ENCODE data around the gene TMEM54. TPM values are rescaled to one million over a fixed set of nuclear protein-coding genes. Genes with fewer than 3 reads are reported as not detected.

The TMEM54 gene
- total and polyA plus RNA-seq, 2 of the 13 experiments (the other 11 are each of a cell fraction or from before 2014, with no cell fraction given) = 2.5 to 2.9 TPM

- no peak for TF ChIP-seq MEIS1 (CRISPR knock-in tag; IDR thresholded peaks at IDR 0.05; ENCODE audit: borderline replicate concordance)
Observed at GRCh38 chr1:32926562-32926961, 25.4 kb upstream of the TMEM54 start (continued).

- intact Hi-C loops (cut with micrococcal nuclease; ENCODE audit: unreplicated experiment) (no loop called here), in situ Hi-C loops (cut with HindIII; ENCODE audit: extremely low pct_ligation_motif_present, low pct_unique_long_range_greater_than_20kb) (loop anchor here (5.0 kb wide), 1 partner anchor 82 kb away; no protein-coding TSS in a partner anchor)
- DNase-seq (ENCODE audit: low spot score) (peak; percentile 56), ATAC-seq (peak; percentile 90), FAIRE-seq (peak; percentile 26)
- H3K79me2 ChIP-seq (ENCODE audit: insufficient read depth, low read length) = no peaks in the 10 kb centered on the region
- H3K9ac ChIP-seq (ENCODE audit: insufficient read depth, low read depth, low read length) = 0 out of 2 replicates have a peak overlapping the region, but pooled peaks have one; percentile 17
- no peaks in the 10 kb centered on the region for H3K9me3 ChIP-seq (ENCODE audit: low read length)
- no TSS peak for BruUV-seq (replicated peaks)
- no peaks in the 10 kb centered on the region for H4K20me1 ChIP-seq (ENCODE audit: insufficient read depth, low read length)
- no peaks in the 10 kb centered on the region for H3K36me3 ChIP-seq (replicated peaks in 1 of 2; ENCODE audit: control insufficient read depth in 1 of 2, insufficient read depth in 2 of 2, low read length in 2 of 2)
- ChIA-PET POLR2A (interaction anchor here (0.6 kb wide), 1 partner anchor 1504 kb away, joined by 4 read pairs; no protein-coding TSS in a partner anchor), CTCF (ENCODE audit: low intra/inter-chr PET ratio, low total read pairs) (no interaction called here)
- peaks cover 21% of the 10 kb centered on the region for H3K4me1 ChIP-seq (ENCODE audit: insufficient read depth, low read length)
- no peak overlapping the region for H3K27ac ChIP-seq (ENCODE audit: extremely low read length, insufficient read depth, low read length)
- peaks cover 2 to 34% of the 10 kb centered on the region in 2 experiments; a peak in 3 of 5 replicates for H3K27me3 ChIP-seq (ENCODE audit: control insufficient read depth in 1 of 2, insufficient read depth in 2 of 2, low read length in 2 of 2)
- WGBS (ENCODE audit: low lambda C conversion rate) = 11% methylated on average over 23 of the region's 24 CpGs
- H3K4me2 ChIP-seq (ENCODE audit: low read depth, low read length) = peak overlapping the region; percentile 95
- H2AFZ ChIP-seq (ENCODE audit: low read length) = peak overlapping the region; percentile 50
- peak overlapping the region; percentile 59 to 75 (median 62) for H3K4me3 ChIP-seq (replicated peaks in 1 of 3; ENCODE audit: insufficient read depth in 1 of 3, low read depth in 2 of 3, low read length in 3 of 3)
- no peak for TF ChIP-seq DMAP1 (CRISPR knock-in tag; IDR thresholded peaks at IDR 0.05)
- TF ChIP-seq, protein P1, sequence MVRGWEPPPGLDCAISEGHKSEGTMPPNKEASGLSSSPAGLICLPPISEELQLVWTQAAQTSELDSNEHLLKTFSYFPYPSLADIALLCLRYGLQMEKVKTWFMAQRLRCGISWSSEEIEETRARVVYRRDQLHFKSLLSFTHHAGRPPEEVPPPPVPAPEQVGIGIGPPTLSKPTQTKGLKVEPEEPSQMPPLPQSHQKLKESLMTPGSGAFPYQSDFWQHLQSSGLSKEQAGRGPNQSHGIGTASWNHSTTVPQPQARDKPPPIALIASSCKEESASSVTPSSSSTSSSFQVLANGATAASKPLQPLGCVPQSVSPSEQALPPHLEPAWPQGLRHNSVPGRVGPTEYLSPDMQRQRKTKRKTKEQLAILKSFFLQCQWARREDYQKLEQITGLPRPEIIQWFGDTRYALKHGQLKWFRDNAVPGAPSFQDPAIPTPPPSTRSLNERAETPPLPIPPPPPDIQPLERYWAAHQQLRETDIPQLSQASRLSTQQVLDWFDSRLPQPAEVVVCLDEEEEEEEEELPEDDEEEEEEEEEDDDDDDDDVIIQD (CRISPR knock-in tag; IDR thresholded peaks at IDR 0.05; ENCODE audit: low read depth) = no peak
- peak; percentile 27; the same call in 1 of the 2 replicates for TF ChIP-seq ARID2 (CRISPR knock-in tag; IDR thresholded peaks at IDR 0.05; ENCODE audit: borderline replicate concordance)
- TF ChIP-seq ZNF501 (CRISPR knock-in tag; IDR thresholded peaks at IDR 0.05) = peak; percentile 18; the same call in 1 of the 2 replicates
- TF ChIP-seq, protein P2, sequence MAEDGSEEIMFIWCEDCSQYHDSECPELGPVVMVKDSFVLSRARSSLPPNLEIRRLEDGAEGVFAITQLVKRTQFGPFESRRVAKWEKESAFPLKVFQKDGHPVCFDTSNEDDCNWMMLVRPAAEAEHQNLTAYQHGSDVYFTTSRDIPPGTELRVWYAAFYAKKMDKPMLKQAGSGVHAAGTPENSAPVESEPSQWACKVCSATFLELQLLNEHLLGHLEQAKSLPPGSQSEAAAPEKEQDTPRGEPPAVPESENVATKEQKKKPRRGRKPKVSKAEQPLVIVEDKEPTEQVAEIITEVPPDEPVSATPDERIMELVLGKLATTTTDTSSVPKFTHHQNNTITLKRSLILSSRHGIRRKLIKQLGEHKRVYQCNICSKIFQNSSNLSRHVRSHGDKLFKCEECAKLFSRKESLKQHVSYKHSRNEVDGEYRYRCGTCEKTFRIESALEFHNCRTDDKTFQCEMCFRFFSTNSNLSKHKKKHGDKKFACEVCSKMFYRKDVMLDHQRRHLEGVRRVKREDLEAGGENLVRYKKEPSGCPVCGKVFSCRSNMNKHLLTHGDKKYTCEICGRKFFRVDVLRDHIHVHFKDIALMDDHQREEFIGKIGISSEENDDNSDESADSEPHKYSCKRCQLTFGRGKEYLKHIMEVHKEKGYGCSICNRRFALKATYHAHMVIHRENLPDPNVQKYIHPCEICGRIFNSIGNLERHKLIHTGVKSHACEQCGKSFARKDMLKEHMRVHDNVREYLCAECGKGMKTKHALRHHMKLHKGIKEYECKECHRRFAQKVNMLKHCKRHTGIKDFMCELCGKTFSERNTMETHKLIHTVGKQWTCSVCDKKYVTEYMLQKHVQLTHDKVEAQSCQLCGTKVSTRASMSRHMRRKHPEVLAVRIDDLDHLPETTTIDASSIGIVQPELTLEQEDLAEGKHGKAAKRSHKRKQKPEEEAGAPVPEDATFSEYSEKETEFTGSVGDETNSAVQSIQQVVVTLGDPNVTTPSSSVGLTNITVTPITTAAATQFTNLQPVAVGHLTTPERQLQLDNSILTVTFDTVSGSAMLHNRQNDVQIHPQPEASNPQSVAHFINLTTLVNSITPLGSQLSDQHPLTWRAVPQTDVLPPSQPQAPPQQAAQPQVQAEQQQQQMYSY (CRISPR knock-in tag; IDR thresholded peaks at IDR 0.05) = 0 out of 2 replicates have a peak, but pooled peaks have one; percentile 53
- TF ChIP-seq ZNF34 (CRISPR knock-in tag; IDR thresholded peaks at IDR 0.05; ENCODE audit: borderline replicate concordance) = no peak
- no peak for TF ChIP-seq ATF1 (CRISPR knock-in tag; IDR thresholded peaks at IDR 0.05)
- TF ChIP-seq ZNF746 (CRISPR knock-in tag; IDR thresholded peaks at IDR 0.05) = no peak
- 0 out of 2 replicates have a peak, but pooled peaks have one; percentile 33 for TF ChIP-seq ZNF710 (CRISPR knock-in tag; IDR thresholded peaks at IDR 0.05; ENCODE audit: borderline replicate concordance)
- no peak for TF ChIP-seq MAFK (conservative IDR thresholded peaks at IDR 0.05 in 1 of 2, IDR thresholded peaks at IDR 0.05 in 1 of 2; ENCODE audit: low read length in 2 of 2)
- TF ChIP-seq STAG1 (CRISPR knock-in tag; IDR thresholded peaks at IDR 0.05) = peak; percentile 63
- no peak for TF ChIP-seq SP140L (CRISPR knock-in tag; IDR thresholded peaks at IDR 0.05; ENCODE audit: borderline replicate concordance)
Observed at GRCh38 chr1:32925403-32926162, 24.4 kb upstream of the TMEM54 start.
